Measurements from ENCODE around the gene BTBD16. TPM values are rescaled to one million over a fixed set of nuclear protein-coding genes. Genes with fewer than 3 reads are reported as not detected.

The BTBD16 gene
- total RNA-seq, 2 experiments from 2014 or later, result 0.06 TPM; not detected in 1

DNA sequence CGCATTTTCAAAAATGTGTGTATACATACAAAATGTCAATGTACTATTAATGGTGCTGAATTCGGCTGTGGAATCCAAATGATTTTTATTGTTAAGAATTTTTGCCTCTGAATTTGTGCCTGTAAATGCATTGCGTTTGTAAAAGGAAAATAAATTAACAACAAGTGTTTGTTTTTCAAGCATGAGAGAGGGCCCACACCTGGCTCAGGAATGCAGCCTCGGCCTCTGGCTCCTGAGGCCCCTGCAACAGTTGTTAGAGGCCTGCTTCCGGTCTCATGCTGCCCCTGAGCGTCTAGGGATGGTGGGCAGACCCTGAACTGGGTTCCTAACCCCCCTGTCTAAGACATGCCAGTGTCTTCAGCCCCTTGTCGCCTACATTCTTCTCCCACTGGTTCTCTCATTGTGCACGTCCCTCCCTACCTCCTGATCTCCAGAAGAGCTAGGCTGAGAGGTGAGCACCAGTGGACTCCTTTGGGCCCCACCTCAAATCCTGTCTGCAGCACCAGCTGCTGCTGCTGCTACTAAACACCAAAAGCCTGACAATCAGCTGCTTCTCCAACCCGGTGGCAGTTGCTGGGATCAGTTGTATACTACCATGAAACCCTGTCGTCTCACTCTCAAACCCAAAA, 1.9 kb upstream of the BTBD16 start:
- H3K9me3 ChIP-seq (ENCODE audit: low read length), result no peaks in the 10 kb centered on the region
- TF ChIP-seq, protein P1, sequence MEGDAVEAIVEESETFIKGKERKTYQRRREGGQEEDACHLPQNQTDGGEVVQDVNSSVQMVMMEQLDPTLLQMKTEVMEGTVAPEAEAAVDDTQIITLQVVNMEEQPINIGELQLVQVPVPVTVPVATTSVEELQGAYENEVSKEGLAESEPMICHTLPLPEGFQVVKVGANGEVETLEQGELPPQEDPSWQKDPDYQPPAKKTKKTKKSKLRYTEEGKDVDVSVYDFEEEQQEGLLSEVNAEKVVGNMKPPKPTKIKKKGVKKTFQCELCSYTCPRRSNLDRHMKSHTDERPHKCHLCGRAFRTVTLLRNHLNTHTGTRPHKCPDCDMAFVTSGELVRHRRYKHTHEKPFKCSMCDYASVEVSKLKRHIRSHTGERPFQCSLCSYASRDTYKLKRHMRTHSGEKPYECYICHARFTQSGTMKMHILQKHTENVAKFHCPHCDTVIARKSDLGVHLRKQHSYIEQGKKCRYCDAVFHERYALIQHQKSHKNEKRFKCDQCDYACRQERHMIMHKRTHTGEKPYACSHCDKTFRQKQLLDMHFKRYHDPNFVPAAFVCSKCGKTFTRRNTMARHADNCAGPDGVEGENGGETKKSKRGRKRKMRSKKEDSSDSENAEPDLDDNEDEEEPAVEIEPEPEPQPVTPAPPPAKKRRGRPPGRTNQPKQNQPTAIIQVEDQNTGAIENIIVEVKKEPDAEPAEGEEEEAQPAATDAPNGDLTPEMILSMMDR (conservative IDR thresholded peaks at IDR 0.05; ENCODE audit: low read length), result no peak
- TF ChIP-seq EZH2phosphoT487 (IDR thresholded peaks at IDR 0.05; ENCODE audit: borderline replicate concordance, low read depth, low read length), result no peak
- no TSS peak for BruUV-seq (replicated peaks)
- no peak overlapping the region for H2AFZ ChIP-seq (ENCODE audit: low read length)
- no peak overlapping the region for H3K4me2 ChIP-seq (ENCODE audit: low read length)
- ChIA-PET POLR2A (no interaction called here), CTCF (ENCODE audit: unreplicated experiment) (interaction anchor here (0.5 kb wide), 1 partner anchor 64 kb away, joined by 3 read pairs; no protein-coding TSS in a partner anchor)
- no peaks in the 10 kb centered on the region for H3K36me3 ChIP-seq (ENCODE audit: insufficient read depth, low read length)
- H3K9me2 ChIP-seq (ENCODE audit: insufficient read depth, low read length), result no peaks in the 10 kb centered on the region
- no peaks in the 10 kb centered on the region for H3K4me1 ChIP-seq (ENCODE audit: insufficient read depth, low read length, poor library complexity, severe bottlenecking)
- no peak for DNase-seq (ENCODE audit: low spot score)
- H3K4me3 ChIP-seq (ENCODE audit: low read depth, low read length, poor library complexity, severe bottlenecking), result no peak overlapping the region
- intact Hi-C loops (cut with micrococcal nuclease; ENCODE audit: unreplicated experiment), result loop anchor here (10.0 kb wide), 1 partner anchor 436 kb away; no protein-coding TSS in a partner anchor
- no peaks in the 10 kb centered on the region for H3K79me2 ChIP-seq (ENCODE audit: insufficient read depth, low read depth, low read length)
- H4K20me1 ChIP-seq (ENCODE audit: insufficient read depth, low read length), result no peaks in the 10 kb centered on the region
- H3K27ac ChIP-seq (ENCODE audit: low read depth, low read length, poor library complexity, severe bottlenecking), result no peak overlapping the region

DNA sequence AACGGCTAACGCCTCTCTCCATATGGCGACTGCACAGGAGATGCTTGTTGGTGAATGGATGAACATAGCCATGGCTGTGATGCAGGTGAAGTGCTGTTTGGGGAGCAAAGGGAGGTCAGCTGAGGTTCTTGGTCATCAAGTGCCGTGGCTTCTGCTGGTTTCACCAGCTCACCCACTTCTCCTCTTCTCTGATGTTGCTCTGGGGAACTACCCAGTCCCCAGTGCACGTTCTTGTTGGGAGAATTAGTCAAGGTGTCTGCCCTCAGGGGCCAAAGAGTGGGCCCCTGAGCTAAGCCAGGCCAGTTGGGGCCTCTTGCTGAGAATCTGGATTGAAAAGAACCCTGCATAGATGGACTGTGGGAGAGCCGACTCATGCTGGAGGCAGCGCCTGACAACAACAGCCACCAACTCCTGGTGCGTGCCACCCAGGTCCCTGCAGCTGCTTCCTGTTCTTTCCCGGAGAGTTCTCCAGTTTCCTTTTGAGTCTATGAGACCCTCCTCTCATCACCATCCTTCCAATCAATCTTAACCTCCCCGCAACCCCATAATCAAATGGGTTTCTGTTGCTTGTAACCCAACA, 3.0 kb downstream of the BTBD16 start:
- Histone ChIP-seq H3K36me3 (ENCODE audit: insufficient read depth, low read length) (no peaks in the 10 kb centered on the region), H3K4me1 (ENCODE audit: insufficient read depth, low read length, poor library complexity, severe bottlenecking) (no peaks in the 10 kb centered on the region), H2AFZ (ENCODE audit: low read length) (no peak overlapping the region), H4K20me1 (ENCODE audit: insufficient read depth, low read length) (no peaks in the 10 kb centered on the region), H3K9me3 (ENCODE audit: low read length) (no peaks in the 10 kb centered on the region), H3K4me2 (ENCODE audit: low read length) (no peak overlapping the region), H3K79me2 (ENCODE audit: insufficient read depth, low read depth, low read length) (no peaks in the 10 kb centered on the region), H3K27ac (ENCODE audit: low read depth, low read length, poor library complexity, severe bottlenecking) (no peak overlapping the region), H3K9me2 (ENCODE audit: insufficient read depth, low read length) (no peaks in the 10 kb centered on the region), H3K4me3 (ENCODE audit: low read depth, low read length, poor library complexity, severe bottlenecking) (no peak overlapping the region)
- no peak for DNase-seq (ENCODE audit: low spot score)
- CTCF ChIA-PET (ENCODE audit: unreplicated experiment), result no interaction called here
- intact Hi-C loops (cut with micrococcal nuclease; ENCODE audit: unreplicated experiment), result no loop called here
- POLR2A ChIA-PET, result no interaction called here
- TF ChIP-seq EZH2phosphoT487 (IDR thresholded peaks at IDR 0.05; ENCODE audit: borderline replicate concordance, low read depth, low read length), result no peak
- TF ChIP-seq, protein P1 (conservative IDR thresholded peaks at IDR 0.05; ENCODE audit: low read length), result no peak
- no TSS peak for BruUV-seq (replicated peaks)

DNA sequence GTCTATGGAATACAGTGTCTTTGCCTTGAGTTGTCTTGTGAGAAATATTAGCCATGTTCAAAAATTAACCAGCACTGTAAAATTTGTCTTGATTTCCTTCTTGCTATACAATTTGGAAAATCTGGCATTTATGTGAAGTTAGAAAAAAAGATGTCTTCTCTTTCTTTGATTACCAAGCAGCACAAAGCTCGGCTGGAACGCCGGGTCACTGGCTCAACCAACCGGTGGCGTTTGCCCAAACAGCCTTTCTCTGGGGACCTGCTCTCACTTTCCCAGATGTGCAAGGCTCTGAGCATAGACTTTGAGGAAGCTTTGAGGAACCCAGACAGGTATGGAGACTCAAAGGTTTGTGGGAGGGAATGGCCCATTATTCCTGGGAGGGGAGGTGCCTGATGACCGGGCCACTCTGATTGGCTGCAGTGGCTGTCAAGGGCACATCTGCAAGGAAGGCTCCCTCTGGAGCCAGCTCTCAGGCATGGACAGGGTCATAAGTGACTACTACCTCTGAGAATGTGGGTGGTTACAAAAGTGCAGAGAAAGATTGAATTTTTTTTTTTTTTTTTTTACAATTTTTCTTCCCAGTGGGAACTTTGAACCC, 5.6 kb downstream of the BTBD16 start:
- DNase-seq (ENCODE audit: low spot score), result no peak
- TF ChIP-seq, protein P1 (conservative IDR thresholded peaks at IDR 0.05; ENCODE audit: low read length), result no peak
- TF ChIP-seq EZH2phosphoT487 (IDR thresholded peaks at IDR 0.05; ENCODE audit: borderline replicate concordance, low read depth, low read length), result no peak
- Histone ChIP-seq H2AFZ (ENCODE audit: low read length) (no peak overlapping the region), H3K9me2 (ENCODE audit: insufficient read depth, low read length) (no peaks in the 10 kb centered on the region), H3K27ac (ENCODE audit: low read depth, low read length, poor library complexity, severe bottlenecking) (no peak overlapping the region), H3K4me3 (ENCODE audit: low read depth, low read length, poor library complexity, severe bottlenecking) (no peak overlapping the region), H3K36me3 (ENCODE audit: insufficient read depth, low read length) (no peaks in the 10 kb centered on the region), H4K20me1 (ENCODE audit: insufficient read depth, low read length) (no peaks in the 10 kb centered on the region), H3K79me2 (ENCODE audit: insufficient read depth, low read depth, low read length) (no peaks in the 10 kb centered on the region), H3K9me3 (ENCODE audit: low read length) (no peaks in the 10 kb centered on the region), H3K4me2 (ENCODE audit: low read length) (no peak overlapping the region), H3K4me1 (ENCODE audit: insufficient read depth, low read length, poor library complexity, severe bottlenecking) (no peaks in the 10 kb centered on the region)
- BruUV-seq (replicated peaks), result no TSS peak
- ChIA-PET CTCF (ENCODE audit: unreplicated experiment) (no interaction called here), POLR2A (no interaction called here)
- intact Hi-C loops (cut with micrococcal nuclease; ENCODE audit: unreplicated experiment), result no loop called here
